Activated T-cell treated with anti-CD3 and anti-CD28 coated beads, Interleukin-2, amount 50 U/mL, for 4 hours (primary cell): ENCODE results near the gene HDDC3. TPM values are rescaled to one million over a fixed set of nuclear protein-coding genes. Genes with fewer than 3 reads are reported as not detected.
A peak's percentile ranks its signal among the peaks of the same experiment; 100 is the strongest.

Source experiments
- ATAC-seq, 2 donors: fragments of 200-7000 bp; cut with Tn5 transposase; one replicate each; pipeline ENCODE4 v1.10.0; 2021
- DNase-seq: peaks from one replicate; pipeline ENCODE4 v3.0.0-alpha.2; 2020
- H3K27me3 Mint-ChIP-seq: one replicate; pipeline ENCODE4 v1.8.0; 2021; ENCODE audit warnings: low read depth, mixed read lengths
- H3K36me3 Mint-ChIP-seq: one replicate; pipeline ENCODE4 v1.8.0; 2022; ENCODE audit warnings: mixed read lengths; ENCODE audit not compliant: insufficient read depth
- H3K4me1 Mint-ChIP-seq: one replicate; pipeline ENCODE4 v1.8.0; 2021; ENCODE audit warnings: low read depth, mixed read lengths
- H3K4me3 Mint-ChIP-seq: one replicate; pipeline ENCODE4 v1.8.0; 2021; ENCODE audit warnings: mild to moderate bottlenecking, moderate library complexity, mixed read lengths
- H3K9me3 Mint-ChIP-seq: one replicate; pipeline ENCODE4 v1.8.0; 2021; ENCODE audit warnings: mixed read lengths
- total RNA-seq, 3 donors: library from RNA; stranded (reverse); gene quantifications; one replicate each; pipeline ENCODE4 v1.2.1, GENCODE V29; 2021

The HDDC3 gene
- total RNA-seq, 3 donors from 2014 or later, result 39.9 to 43.6 (median 40.0) TPM

DNA sequence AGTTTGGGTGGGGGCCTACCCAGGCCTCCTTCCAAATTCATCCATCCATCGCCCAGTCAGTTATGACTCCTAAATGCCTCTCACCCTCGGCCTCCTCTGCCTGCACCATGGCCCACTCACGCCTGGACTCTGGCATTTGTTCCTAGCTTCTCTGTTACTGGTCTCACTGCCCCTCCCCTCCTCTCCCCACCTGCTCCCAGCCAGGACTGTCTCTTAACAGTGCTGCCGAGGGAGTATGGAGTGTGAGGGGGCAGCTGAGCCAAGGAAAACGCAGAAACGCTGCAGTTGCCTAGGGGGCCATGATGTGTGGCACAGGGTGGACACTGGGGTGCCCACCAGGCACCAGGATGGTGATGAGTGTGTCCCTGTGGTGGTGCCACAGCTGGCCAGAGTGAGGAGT, 25.4 kb upstream of the HDDC3 start:
- H3K4me1 Mint-ChIP-seq, result peaks cover 14% of the 10 kb centered on the region
- no peak for ATAC-seq
- H3K36me3 Mint-ChIP-seq, result peaks cover 18% of the 10 kb centered on the region
- DNase-seq, result no peak
- H3K27me3 Mint-ChIP-seq, result no peaks in the 10 kb centered on the region
- no peaks in the 10 kb centered on the region for H3K9me3 Mint-ChIP-seq
- peak overlapping the region; percentile 61 for H3K4me3 Mint-ChIP-seq

DNA sequence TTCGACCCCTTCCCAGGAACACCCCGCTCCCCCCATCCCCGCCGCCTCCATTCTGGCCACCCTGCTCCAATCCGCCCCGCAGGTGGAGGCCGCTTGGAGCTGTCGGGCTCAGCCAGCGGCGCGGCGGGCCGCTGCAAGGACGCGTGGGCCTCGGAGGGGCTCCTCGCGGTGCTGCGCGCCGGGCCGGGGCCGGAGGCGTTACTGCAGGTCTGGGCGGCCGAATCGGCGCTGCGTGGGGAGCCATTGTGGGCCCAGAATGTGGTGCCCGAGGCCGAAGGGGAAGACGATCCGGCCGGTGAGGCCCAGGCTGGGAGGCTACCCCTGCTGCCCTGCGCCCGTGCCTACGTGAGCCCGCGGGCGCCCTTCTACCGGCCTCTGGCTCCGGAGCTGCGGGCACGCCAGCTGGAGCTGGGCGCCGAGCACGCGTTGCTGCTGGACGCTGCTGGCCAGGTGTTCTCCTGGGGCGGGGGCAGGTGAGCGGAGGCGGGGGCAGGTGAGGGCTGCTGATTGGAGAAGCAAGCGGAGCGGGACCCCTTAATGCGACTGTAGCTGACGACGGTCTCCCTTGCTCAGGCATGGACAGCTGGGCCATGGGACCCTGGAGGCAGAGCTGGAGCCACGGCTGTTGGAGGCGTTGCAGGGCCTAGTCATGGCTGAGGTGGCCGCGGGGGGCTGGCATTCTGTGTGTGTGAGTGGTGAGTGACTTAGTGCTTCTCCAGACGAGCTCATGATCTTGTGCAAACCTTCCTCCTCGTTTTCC, 24.9 kb upstream of the HDDC3 start:
- peak overlapping the region; percentile 61 for H3K4me3 Mint-ChIP-seq
- no peaks in the 10 kb centered on the region for H3K9me3 Mint-ChIP-seq
- DNase-seq, result no peak
- H3K36me3 Mint-ChIP-seq, result peaks cover 18% of the 10 kb centered on the region
- H3K4me1 Mint-ChIP-seq, result peaks cover 14% of the 10 kb centered on the region
- ATAC-seq, result no peak
- no peaks in the 10 kb centered on the region for H3K27me3 Mint-ChIP-seq

DNA sequence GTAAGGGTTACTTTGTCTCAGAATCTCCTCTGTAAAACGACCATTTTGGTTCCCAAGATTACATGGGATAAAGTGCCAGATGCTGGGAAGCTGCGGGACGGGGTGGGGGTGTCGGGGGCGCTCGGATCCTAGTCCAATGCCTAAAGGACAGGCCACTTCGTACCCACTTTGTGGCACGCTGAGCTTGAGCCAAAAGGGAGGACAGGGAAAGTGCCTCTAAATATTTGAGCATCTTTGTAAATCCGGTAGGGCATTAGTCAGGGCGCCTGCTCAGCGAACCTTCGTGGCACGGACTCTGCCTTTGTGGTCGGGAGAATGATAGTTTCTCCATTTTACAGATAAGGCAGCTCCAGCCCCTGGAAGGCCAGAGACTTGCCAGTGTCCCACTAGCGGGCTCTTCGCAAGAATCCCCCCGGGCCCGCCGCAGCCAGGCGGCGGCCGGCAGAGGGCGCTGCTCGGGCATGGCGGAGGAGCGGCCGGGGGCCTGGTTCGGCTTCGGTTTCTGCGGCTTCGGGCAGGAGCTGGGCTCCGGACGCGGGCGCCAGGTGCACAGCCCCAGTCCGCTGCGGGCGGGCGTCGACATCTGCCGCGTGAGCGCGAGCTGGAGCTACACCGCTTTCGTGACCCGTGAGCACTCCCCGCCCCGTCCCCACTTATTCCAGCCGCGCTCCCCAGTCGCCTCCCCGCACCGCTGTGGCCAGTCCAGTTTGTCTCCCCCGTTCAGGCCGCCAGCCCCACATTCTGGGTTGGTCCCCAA, 24.1 kb upstream of the HDDC3 start:
- Mint-ChIP-seq H3K36me3 (peaks cover 18% of the 10 kb centered on the region), H3K27me3 (no peaks in the 10 kb centered on the region), H3K9me3 (no peaks in the 10 kb centered on the region), H3K4me3 (peak overlapping the region; percentile 65), H3K4me1 (peaks cover 14% of the 10 kb centered on the region)
- DNase-seq, result peak; percentile 61
- no peak for ATAC-seq

DNA sequence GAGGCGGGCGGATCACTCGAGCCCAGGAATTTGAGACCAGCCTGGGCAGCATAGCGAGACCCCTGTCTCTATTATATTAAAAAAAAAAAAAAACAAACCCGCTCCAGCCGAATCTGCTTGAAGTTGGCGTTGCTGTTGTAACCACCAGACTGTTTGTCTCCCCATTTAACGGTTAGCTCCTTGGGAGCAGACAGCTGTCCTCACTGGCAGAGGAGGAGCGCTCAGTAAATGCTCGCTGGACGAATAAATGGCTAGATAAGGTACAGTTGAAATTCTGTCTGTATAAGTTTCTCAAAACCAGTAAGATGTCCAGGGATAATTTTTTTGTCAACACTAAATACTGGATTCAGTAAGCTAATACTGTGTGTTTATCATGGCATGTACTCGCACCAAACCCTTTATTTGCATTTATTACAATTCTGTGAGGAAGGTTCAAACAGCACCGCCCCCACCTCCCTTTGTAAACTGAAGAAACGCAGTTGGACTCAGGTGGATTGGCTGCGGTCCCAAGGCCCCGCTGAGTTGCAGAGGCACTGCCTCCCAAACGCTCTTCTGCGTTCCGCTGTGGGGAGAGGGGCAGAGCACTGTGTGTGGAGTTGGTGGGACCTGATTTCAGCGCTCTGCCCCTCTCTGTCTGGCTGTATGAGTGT, 23.4 kb upstream of the HDDC3 start:
- no peaks in the 10 kb centered on the region for H3K27me3 Mint-ChIP-seq
- peak overlapping the region; percentile 86 for H3K4me3 Mint-ChIP-seq
- peaks cover 14% of the 10 kb centered on the region for H3K4me1 Mint-ChIP-seq
- H3K9me3 Mint-ChIP-seq, result no peaks in the 10 kb centered on the region
- H3K36me3 Mint-ChIP-seq, result peaks cover 11% of the 10 kb centered on the region
- DNase-seq (no peak), ATAC-seq (no peak)

DNA sequence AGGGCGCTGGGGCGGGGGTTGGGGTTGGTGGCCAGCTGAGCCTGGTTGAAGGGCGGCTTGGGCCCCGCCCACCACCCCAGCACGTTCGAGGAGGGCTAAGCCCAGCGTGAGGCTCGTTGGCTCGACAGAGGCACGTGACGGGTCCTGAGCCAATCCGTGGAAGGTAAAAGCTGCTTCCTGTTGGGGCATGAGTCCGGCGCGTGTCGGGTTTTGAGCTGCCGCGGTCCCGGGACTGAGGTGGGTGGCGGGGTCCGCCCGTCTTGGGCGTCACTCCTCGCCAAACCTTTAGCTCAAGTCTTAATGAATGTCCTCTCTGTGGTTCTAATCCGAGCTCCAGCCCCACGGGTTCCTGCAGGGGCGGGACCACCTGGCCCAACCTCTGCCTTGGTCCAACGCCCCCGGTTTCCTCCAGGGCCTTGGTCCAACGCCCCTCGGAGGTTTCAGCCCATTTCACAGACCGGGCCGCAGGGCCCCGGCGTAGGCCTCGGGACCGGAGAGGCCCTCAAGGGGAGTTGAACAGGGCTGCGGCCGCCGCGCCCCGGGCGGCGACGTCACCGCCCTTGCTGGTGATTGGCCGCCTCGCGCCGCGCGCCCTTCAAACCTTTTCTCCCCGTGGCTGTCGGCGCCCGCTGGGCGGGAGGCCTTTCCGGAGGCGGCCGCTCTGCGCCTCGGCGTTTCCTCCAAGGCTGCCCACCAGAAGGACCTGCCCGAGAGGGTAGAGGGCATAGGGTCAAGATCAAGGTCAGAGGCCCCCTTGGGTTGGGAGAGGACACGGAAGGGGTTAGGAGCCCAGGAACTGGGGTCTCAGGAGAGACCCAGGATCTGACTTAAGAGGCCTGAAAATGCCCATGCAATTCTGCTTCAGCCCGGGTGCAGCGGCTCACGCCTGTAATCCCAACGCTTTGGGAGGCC, 22.6 kb upstream of the HDDC3 start, which contains the start of gene RCCD1:
Gene RCCD1, plus strand, starts transcription at position 173 of the 912 bp plus-strand sequence. CDS start 1,851 bp downstream, outside the sequence.
- Mint-ChIP-seq H3K36me3 (peaks cover 11% of the 10 kb centered on the region), H3K4me3 (peak within 1 kb of the TSS; percentile 86), H3K9me3 (no peaks in the 10 kb centered on the region), H3K27me3 (no peaks in the 10 kb centered on the region), H3K4me1 (peaks cover 14% of the 10 kb centered on the region)
- DNase-seq (peak; percentile 80), ATAC-seq (peak; percentile 96 to 97)

DNA sequence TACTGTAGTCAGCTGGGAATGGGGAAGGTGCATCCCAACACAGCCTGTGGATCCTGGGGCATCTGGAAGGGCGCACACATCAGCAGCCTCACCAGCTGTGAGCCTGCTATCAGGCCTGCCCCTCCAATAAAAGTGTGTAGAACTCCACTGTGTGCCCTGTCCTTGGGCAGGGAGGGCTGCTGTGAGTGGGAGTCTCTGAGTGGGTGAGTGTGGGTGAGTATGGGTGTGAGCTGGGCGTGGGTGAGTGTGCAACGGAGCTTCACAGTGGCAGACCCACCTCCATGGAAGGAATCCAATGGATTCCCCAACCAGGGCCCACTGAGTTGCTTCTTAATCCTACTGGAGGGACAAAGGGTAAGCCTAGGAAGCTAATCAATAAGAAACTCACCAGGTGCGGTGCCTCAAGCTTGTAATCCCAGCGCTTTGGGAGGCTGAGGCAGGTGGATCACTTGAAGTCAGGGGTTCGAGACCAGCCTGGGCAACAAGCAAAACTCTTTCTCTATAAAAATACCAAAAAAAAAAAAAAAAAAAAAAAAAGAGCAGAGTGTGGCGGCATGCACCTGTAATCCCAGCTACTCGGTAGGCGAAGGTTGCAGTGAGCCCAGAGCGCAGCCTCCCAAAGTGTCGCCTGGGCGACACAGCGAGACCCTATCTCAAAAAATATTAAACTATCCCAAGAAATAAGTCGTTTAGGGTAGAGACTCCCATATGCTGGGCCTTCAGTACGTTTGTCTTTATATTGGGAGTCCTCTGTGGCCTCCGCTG, 21.8 kb upstream of the HDDC3 start:
- DNase-seq (no peak), ATAC-seq (no peak)
- H3K4me3 Mint-ChIP-seq, result peak overlapping the region; percentile 86
- no peaks in the 10 kb centered on the region for H3K9me3 Mint-ChIP-seq
- peaks cover 14% of the 10 kb centered on the region for H3K4me1 Mint-ChIP-seq
- peaks cover 9% of the 10 kb centered on the region for H3K36me3 Mint-ChIP-seq
- H3K27me3 Mint-ChIP-seq, result no peaks in the 10 kb centered on the region

DNA sequence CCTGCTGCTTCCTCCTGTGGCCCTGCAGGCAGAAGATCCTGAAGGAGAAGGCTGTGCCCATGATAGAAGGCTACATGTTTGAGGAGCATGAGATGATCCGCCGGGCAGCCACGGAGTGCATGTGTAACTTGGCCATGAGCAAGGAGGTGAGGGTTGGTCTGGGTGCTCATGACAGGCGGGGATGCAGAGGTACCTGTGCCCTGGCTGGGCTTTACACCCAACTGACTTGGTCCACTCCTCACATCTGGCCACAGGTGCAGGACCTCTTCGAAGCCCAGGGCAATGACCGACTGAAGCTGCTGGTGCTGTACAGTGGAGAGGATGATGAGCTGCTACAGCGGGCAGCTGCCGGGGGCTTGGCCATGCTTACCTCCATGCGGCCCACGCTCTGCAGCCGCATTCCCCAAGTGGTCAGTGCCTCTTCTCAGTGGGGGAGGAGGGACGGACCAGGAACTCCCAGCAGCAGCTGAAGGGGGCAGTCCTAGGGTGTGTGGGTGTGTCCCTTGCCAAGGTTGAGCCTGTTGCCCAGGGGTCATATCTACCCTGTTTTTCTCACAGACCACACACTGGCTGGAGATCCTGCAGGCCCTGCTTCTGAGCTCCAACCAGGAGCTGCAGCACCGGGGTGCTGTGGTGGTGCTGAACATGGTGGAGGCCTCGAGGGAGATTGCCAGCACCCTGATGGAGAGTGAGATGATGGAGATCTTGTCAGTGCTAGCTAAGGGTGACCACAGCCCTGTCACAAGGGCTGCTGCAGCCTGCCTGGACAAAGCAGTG, 20.7 kb upstream of the HDDC3 start:
- no peaks in the 10 kb centered on the region for H3K9me3 Mint-ChIP-seq
- H3K4me3 Mint-ChIP-seq, result peak overlapping the region; percentile 25
- H3K27me3 Mint-ChIP-seq, result no peaks in the 10 kb centered on the region
- ATAC-seq, result no peak
- H3K4me1 Mint-ChIP-seq, result peaks cover 14% of the 10 kb centered on the region
- peaks cover 11% of the 10 kb centered on the region for H3K36me3 Mint-ChIP-seq
- DNase-seq, result no peak

DNA sequence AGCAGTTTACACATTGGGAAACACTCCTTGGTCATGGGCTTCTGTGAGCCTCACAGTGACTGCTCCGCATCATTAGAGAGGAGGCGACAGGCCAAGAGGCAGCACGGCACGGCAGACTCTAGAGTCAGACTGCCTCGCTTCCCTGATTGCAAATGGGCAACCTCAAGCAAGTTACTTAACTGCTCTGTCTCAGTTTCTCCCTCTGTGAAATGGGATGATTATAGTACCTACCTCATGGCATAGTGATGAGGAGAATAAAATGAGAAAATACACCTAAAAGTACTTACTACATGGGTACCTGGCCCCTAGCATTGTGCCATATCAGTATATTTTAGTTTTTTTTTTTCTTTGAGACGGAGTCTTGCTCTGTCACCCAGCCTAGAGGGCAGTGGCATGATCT, 18.3 kb upstream of the HDDC3 start:
- DNase-seq (no peak), ATAC-seq (no peak)
- Mint-ChIP-seq H3K27me3 (no peaks in the 10 kb centered on the region), H3K36me3 (peaks cover 18% of the 10 kb centered on the region), H3K9me3 (no peaks in the 10 kb centered on the region), H3K4me1 (peaks cover 7% of the 10 kb centered on the region), H3K4me3 (no peak overlapping the region)

DNA sequence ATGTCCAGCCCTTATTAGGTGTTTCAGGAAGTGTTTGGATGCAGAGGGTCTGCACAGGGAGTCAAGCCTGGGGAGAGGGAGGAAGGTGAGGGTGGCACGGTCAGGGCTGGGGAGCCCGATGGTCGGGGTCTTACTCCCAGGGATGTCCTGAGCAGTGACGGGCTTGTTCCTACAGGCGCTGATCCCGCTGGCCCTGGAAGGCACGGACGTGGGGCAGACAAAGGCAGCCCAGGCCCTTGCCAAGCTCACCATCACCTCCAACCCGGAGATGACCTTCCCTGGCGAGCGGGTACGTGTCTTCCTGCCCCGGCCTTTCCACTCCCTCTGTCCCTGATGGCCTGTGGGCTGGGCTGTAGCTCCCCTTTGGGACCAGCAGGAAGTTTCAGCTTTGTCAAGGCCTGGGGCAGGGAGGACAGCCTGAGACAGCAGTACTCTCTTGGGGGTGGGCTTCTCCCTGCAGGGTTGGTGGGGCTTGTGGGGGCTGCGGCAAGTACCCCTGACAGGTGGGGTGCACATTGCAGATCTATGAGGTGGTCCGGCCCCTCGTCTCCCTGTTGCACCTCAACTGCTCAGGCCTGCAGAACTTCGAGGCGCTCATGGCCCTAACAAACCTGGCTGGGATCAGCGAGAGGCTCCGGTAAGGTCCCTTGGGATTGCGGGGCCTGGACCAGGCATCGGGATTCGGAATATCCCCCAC, 17.8 kb upstream of the HDDC3 start:
- ATAC-seq (no peak), DNase-seq (no peak)
- no peaks in the 10 kb centered on the region for H3K27me3 Mint-ChIP-seq
- H3K4me1 Mint-ChIP-seq, result peaks cover 4% of the 10 kb centered on the region
- H3K9me3 Mint-ChIP-seq, result no peaks in the 10 kb centered on the region
- H3K36me3 Mint-ChIP-seq, result peaks cover 18% of the 10 kb centered on the region
- H3K4me3 Mint-ChIP-seq, result no peak overlapping the region

DNA sequence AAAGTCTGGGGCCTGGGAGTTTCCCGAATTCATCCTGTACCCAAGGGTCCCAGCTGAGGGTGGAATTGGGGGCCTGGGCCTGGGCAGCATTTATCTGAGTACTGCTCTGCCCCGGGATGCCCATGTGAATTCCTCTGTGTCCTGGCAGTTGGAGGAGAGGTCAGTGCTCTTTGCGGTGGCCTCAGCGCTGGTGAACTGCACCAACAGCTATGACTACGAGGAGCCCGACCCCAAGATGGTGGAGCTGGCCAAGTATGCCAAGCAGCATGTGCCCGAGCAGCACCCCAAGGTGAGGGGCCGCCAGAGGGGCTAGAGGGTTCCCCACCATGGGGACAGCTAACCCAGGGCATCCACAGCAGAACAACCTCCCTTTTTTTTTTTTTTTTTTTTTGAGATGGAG, 16.2 kb upstream of the HDDC3 start:
- no peaks in the 10 kb centered on the region for H3K9me3 Mint-ChIP-seq

DNA sequence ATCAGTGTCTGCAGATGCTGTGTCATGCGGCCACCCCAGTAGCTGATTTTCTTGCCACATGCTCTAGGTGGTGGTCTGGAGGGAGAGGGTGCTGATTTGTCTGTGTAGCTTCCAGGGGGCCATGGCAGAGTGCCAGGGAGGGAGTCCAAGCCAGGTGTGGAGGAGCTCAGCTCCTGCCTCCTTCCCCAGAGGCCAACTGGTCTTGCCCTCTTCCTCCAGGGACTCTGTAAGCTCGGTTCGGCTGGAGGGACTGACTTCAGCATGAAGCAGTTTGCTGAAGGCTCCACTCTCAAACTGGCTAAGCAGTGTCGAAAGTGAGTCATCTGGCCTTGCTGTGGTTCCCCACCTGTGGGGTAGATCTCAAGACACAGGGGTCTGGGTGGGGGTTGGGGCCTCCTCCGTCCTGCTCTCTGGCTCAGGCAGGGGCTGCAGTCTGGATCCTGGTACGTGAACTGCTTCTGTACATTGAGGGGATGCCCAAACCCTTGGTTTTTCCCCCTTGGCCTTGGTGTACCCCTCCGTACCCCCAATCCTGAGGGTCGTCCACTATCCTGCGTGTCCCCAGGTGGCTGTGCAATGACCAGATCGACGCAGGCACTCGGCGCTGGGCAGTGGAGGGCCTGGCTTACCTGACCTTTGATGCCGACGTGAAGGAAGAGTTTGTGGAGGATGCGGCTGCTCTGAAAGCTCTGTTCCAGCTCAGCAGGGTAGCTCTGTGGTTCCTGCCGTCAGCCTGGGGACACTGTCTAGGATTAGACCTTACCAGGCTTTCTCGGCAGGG, 15.4 kb upstream of the HDDC3 start:
- no peaks in the 10 kb centered on the region for H3K9me3 Mint-ChIP-seq
- H3K27me3 Mint-ChIP-seq, result no peaks in the 10 kb centered on the region
- ATAC-seq (no peak), DNase-seq (no peak)
- peaks cover 18% of the 10 kb centered on the region for H3K36me3 Mint-ChIP-seq
- H3K4me1 Mint-ChIP-seq, result no peaks in the 10 kb centered on the region
- H3K4me3 Mint-ChIP-seq, result no peak overlapping the region

More for the DNA sequence above, 16.2 kb upstream of the HDDC3 start:
- DNase-seq (no peak), ATAC-seq (no peak)
- Mint-ChIP-seq H3K4me3 (no peak overlapping the region), H3K4me1 (no peaks in the 10 kb centered on the region), H3K36me3 (peaks cover 20% of the 10 kb centered on the region), H3K27me3 (no peaks in the 10 kb centered on the region)
